ENCODE data around the gene CLMN. TPM values are rescaled to one million over a fixed set of nuclear protein-coding genes. Genes with fewer than 3 reads are reported as not detected.

Gene CLMN
- total and polyA plus RNA-seq, 2 of the 8 experiments (the other 6 are each of a cell fraction or from before 2014, with no cell fraction given), result 1.6 to 8.2 TPM

DNA sequence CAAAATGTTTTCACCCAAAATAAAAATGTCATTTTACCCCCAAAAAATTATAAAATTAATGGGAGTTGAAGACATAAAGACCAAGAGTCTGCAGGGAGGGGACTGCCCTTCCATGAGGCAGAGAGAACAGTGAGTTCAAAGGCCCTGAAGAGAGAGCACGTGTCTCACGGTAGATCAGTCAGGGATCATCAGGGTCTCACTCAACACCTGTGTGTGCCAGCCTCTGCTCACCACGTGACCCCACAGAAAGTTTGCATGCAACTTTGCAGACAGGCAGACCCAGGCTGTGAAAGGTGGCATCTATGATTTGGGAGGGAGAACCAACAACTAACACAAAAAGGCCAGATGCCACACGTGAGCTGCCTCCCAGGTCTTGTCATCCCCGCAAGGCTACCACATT lies 33.1 kb downstream of the CLMN start (continued):
- TF ChIP-seq, protein P1, sequence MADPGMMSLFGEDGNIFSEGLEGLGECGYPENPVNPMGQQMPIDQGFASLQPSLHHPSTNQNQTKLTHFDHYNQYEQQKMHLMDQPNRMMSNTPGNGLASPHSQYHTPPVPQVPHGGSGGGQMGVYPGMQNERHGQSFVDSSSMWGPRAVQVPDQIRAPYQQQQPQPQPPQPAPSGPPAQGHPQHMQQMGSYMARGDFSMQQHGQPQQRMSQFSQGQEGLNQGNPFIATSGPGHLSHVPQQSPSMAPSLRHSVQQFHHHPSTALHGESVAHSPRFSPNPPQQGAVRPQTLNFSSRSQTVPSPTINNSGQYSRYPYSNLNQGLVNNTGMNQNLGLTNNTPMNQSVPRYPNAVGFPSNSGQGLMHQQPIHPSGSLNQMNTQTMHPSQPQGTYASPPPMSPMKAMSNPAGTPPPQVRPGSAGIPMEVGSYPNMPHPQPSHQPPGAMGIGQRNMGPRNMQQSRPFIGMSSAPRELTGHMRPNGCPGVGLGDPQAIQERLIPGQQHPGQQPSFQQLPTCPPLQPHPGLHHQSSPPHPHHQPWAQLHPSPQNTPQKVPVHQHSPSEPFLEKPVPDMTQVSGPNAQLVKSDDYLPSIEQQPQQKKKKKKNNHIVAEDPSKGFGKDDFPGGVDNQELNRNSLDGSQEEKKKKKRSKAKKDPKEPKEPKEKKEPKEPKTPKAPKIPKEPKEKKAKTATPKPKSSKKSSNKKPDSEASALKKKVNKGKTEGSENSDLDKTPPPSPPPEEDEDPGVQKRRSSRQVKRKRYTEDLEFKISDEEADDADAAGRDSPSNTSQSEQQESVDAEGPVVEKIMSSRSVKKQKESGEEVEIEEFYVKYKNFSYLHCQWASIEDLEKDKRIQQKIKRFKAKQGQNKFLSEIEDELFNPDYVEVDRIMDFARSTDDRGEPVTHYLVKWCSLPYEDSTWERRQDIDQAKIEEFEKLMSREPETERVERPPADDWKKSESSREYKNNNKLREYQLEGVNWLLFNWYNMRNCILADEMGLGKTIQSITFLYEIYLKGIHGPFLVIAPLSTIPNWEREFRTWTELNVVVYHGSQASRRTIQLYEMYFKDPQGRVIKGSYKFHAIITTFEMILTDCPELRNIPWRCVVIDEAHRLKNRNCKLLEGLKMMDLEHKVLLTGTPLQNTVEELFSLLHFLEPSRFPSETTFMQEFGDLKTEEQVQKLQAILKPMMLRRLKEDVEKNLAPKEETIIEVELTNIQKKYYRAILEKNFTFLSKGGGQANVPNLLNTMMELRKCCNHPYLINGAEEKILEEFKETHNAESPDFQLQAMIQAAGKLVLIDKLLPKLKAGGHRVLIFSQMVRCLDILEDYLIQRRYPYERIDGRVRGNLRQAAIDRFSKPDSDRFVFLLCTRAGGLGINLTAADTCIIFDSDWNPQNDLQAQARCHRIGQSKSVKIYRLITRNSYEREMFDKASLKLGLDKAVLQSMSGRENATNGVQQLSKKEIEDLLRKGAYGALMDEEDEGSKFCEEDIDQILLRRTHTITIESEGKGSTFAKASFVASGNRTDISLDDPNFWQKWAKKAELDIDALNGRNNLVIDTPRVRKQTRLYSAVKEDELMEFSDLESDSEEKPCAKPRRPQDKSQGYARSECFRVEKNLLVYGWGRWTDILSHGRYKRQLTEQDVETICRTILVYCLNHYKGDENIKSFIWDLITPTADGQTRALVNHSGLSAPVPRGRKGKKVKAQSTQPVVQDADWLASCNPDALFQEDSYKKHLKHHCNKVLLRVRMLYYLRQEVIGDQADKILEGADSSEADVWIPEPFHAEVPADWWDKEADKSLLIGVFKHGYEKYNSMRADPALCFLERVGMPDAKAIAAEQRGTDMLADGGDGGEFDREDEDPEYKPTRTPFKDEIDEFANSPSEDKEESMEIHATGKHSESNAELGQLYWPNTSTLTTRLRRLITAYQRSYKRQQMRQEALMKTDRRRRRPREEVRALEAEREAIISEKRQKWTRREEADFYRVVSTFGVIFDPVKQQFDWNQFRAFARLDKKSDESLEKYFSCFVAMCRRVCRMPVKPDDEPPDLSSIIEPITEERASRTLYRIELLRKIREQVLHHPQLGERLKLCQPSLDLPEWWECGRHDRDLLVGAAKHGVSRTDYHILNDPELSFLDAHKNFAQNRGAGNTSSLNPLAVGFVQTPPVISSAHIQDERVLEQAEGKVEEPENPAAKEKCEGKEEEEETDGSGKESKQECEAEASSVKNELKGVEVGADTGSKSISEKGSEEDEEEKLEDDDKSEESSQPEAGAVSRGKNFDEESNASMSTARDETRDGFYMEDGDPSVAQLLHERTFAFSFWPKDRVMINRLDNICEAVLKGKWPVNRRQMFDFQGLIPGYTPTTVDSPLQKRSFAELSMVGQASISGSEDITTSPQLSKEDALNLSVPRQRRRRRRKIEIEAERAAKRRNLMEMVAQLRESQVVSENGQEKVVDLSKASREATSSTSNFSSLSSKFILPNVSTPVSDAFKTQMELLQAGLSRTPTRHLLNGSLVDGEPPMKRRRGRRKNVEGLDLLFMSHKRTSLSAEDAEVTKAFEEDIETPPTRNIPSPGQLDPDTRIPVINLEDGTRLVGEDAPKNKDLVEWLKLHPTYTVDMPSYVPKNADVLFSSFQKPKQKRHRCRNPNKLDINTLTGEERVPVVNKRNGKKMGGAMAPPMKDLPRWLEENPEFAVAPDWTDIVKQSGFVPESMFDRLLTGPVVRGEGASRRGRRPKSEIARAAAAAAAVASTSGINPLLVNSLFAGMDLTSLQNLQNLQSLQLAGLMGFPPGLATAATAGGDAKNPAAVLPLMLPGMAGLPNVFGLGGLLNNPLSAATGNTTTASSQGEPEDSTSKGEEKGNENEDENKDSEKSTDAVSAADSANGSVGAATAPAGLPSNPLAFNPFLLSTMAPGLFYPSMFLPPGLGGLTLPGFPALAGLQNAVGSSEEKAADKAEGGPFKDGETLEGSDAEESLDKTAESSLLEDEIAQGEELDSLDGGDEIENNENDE (IDR thresholded peaks at IDR 0.05; ENCODE audit: insufficient replicate concordance, low read length), result no peak
- TF ChIP-seq BRCA1 (IDR thresholded peaks at IDR 0.05; ENCODE audit: low read depth, low read length) (no peak), MAX (IDR thresholded peaks at IDR 0.05) (no peak)

All from H1 (cell line).